DMS153 (cell line): ENCODE results near the gene ADAMTS20.
"Not testable (repeated sequence)": the region's sequence is repeated elsewhere in the genome, so short reads cannot be mapped to it uniquely, and the experiment has no call there.

Experiments
- DNase-seq: peaks from one replicate; lab custom pipeline; 2025; lab: John Stamatoyannopoulos, UW

Gene ADAMTS20, protein sequence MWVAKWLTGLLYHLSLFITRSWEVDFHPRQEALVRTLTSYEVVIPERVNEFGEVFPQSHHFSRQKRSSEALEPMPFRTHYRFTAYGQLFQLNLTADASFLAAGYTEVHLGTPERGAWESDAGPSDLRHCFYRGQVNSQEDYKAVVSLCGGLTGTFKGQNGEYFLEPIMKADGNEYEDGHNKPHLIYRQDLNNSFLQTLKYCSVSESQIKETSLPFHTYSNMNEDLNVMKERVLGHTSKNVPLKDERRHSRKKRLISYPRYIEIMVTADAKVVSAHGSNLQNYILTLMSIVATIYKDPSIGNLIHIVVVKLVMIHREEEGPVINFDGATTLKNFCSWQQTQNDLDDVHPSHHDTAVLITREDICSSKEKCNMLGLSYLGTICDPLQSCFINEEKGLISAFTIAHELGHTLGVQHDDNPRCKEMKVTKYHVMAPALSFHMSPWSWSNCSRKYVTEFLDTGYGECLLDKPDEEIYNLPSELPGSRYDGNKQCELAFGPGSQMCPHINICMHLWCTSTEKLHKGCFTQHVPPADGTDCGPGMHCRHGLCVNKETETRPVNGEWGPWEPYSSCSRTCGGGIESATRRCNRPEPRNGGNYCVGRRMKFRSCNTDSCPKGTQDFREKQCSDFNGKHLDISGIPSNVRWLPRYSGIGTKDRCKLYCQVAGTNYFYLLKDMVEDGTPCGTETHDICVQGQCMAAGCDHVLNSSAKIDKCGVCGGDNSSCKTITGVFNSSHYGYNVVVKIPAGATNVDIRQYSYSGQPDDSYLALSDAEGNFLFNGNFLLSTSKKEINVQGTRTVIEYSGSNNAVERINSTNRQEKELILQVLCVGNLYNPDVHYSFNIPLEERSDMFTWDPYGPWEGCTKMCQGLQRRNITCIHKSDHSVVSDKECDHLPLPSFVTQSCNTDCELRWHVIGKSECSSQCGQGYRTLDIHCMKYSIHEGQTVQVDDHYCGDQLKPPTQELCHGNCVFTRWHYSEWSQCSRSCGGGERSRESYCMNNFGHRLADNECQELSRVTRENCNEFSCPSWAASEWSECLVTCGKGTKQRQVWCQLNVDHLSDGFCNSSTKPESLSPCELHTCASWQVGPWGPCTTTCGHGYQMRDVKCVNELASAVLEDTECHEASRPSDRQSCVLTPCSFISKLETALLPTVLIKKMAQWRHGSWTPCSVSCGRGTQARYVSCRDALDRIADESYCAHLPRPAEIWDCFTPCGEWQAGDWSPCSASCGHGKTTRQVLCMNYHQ (N-terminal part only)

GRCh38 chr12:43551971-43552559 is at the start of gene ADAMTS20:
TSS of gene ADAMTS20 (minus strand) at chr12:43552203. CDS start at chr12:43551921, 282 bp downstream.
- DNase-seq: no peak

- no peak for DNase-seq
Observed at GRCh38 chr12:43599708-43600107, 47.7 kb upstream of the ADAMTS20 start.

DNA sequence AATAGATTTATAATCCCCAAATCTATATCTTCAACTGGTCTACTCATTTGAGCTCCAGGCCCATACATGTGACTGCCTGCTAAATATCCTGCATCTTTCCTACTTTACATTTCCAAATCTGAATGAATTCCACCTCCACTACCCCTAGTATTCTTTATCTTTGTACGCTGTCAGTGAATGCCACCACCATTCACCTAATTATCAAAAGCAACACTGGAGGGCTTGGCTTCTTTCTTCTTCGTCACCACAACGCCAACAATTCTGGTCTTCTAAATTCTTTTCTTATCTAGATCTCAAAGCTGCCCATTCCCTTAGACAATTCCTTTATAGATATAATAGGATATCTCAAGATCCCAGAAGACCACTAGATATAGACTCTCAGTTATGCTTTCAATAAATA is 47.1 kb upstream of the ADAMTS20 start:
- no peak for DNase-seq

DNA sequence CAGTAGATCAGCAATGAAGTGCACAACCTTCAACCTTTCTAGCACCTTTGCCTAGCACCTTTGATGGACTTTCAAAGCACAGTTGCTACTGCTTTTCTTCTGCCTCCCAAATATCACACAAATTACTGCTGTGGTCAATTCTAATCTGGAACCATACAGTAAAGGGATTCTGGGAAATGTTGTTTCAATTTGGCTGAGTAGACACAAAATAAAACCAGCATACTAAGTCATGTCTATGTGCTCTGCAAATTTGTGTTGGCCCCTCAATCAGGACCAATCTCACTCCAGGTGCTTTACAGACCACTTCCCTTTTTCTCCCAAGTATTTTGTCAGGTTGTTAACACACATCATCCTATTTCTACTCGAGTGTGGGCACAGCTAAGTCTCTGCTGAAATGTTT is 38.3 kb upstream of the ADAMTS20 start:
- no peak for DNase-seq

GRCh38 chr12:43586646-43587245 is 34.7 kb upstream of the ADAMTS20 start:
- no peak for DNase-seq

DNA sequence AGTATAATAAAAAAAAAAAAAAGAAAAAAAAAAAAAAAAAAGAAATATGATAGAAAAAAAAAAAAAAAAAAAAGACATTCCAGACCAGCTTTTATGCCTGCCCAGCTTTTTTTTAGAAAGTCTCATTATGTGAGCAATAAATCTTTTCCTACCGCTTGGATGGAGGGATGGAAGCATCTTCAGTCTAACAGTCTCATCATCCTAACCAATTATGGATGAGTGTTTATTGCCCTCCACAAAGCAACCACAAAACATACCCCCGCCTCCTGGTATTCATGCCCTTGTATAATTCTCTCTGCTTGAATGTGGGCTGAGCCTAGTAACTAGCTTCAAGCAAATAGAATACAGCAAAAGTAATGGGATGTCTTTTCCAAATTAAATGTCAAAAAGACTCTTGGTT is 33.7 kb upstream of the ADAMTS20 start:
- DNase-seq: no peak

- DNase-seq: no peak
Observed at GRCh38 chr12:43580601-43581000, 28.6 kb upstream of the ADAMTS20 start.

- no peak for DNase-seq
Observed at GRCh38 chr12:43579206-43579605, 27.2 kb upstream of the ADAMTS20 start.

GRCh38 chr12:43578782-43579181 is 26.8 kb upstream of the ADAMTS20 start:
- no peak for DNase-seq

DNA sequence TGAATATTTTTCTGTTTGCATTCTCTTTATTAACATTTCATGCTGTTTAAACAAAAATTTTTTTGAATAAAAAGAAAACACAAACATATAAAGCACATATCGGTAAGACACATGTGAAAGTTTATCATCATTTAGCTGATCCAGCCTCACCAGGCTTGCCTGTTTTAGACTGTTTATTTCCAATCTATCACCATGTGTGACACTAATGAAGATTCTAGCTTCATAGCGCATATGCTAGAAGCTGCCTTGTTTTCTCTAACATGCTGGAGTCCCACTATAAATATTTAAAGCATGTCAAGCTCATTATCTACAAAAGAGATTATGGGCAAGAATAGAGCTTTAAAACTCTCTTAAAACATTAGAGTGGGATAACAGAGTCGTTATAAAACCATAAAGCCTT is 25.4 kb upstream of the ADAMTS20 start:
- DNase-seq: no peak

GRCh38 chr12:43576162-43576561 is 24.2 kb upstream of the ADAMTS20 start:
- DNase-seq: no peak

DNA sequence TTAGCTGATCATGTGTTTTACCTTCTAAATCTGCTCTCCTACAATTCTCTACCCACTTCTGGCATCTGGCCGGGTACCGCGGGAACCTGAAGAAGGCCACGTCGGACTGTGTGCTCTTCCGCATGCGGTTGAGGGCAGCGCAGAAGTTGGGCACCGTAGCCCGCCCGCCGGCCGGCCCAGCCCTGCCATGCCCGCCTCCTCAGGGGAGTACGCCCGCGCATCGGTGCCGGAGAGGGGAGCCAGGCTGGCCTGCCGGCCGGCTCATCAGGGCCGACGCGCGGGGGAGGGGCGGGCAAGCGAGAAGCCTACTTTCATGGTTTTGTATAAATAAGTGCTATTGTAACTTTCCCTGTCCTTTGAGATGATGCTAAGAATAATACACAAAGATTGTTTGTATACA is 19.9 kb upstream of the ADAMTS20 start:
- DNase-seq: no peak

GRCh38 chr12:43556057-43556456 is 4.1 kb upstream of the ADAMTS20 start:
- DNase-seq: no peak

- DNase-seq: no peak
Observed at GRCh38 chr12:43551279-43551970, 578 bp downstream of the ADAMTS20 start.

DNA sequence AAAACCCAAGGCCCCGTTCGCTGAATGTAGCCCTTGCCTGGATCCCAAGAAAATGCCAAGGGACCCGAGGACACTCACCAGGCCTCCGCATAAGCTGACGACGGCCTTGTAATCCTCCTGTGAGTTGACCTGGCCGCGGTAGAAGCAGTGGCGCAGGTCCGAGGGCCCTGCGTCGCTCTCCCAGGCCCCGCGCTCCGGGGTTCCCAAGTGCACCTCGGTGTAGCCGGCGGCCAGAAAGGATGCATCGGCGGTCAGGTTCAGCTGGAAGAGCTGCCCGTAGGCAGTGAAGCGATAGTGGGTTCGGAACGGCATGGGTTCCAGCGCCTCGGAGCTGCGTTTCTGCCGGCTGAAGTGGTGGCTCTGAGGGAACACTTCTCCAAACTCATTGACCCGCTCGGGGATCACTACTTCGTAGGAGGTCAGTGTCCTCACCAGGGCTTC is 1.2 kb downstream of the ADAMTS20 start:
- DNase-seq: no peak

GRCh38 chr12:43544703-43545102 is 7.3 kb downstream of the ADAMTS20 start:
- DNase-seq: no peak

- DNase-seq: no peak
Observed at GRCh38 chr12:43540470-43540869, 11.5 kb downstream of the ADAMTS20 start.

- DNase-seq: not testable (repeated sequence)
Observed at GRCh38 chr12:43537675-43538074, 14.3 kb downstream of the ADAMTS20 start.

- no peak for DNase-seq
Observed at GRCh38 chr12:43516045-43516444, 36.0 kb downstream of the ADAMTS20 start.

GRCh38 chr12:43501703-43502102 is 50.3 kb downstream of the ADAMTS20 start:
- no peak for DNase-seq
